Measurements from ENCODE around the gene SULT4A1.

- no peak for TF ChIP-seq CTCF (IDR thresholded peaks at IDR 0.05)
- no peak for TF ChIP-seq POLR2A (IDR thresholded peaks at IDR 0.05)
Measured at GRCh38 chr22:43876866-43877509, 14.7 kb upstream of the SULT4A1 start.

Data from body of pancreas (tissue), 4 donors.